ENCODE measurements around the gene RAB3D.

- TF ChIP-seq CTCF (conservative IDR thresholded peaks at IDR 0.05; ENCODE audit: low read depth, low read length): no peak
- TF ChIP-seq POLR2A (IDR thresholded peaks at IDR 0.05; ENCODE audit: low read depth, low read length): no peak
These were observed 746 bp downstream of the RAB3D start for GRCh38 chr19:11338569-11339253.
